GM23338 (cell line): ENCODE data around the gene TAPBP. TPM values are rescaled to one million over a fixed set of nuclear protein-coding genes. Genes with fewer than 3 reads are reported as not detected.

ENCODE experiments used
- ATAC-seq: fragments of 200-7000 bp; cut with Tn5 transposase; 3 replicates; pipeline ENCODE4 v1.9.1; 2020
- DNase-seq: peaks from one replicate; pipeline ENCODE4 v3.0.0-alpha.2; 2015; ENCODE audit warnings: low spot score
- H2AFZ ChIP-seq: fragments of 200-600 bp; sonication (generic); 2 replicates; pipeline ENCODE4 v1.8.0; 2016; ENCODE audit warnings: antibody characterized with exemption, mild to moderate bottlenecking, moderate library complexity
- H3F3A ChIP-seq: fragments of 200-600 bp; sonication (generic); replicated peaks from 2 replicates; pipeline ENCODE4 v1.8.0; 2017; ENCODE audit warnings: antibody characterized with exemption, mixed run types, low read depth
- H3K27ac ChIP-seq: fragments of 200-600 bp; sonication (generic); 2 replicates; pipeline ENCODE4 v1.6.1; 2016; ENCODE audit warnings: low read depth
- H3K27me3 ChIP-seq: fragments of 200-600 bp; sonication (generic); 2 replicates; pipeline ENCODE4 v1.8.0; 2016; ENCODE audit warnings: mild to moderate bottlenecking, mixed run types, moderate library complexity; ENCODE audit not compliant: insufficient read depth
- H3K36me3 ChIP-seq: fragments of 200-600 bp; sonication (generic); 2 replicates; pipeline ENCODE4 v1.8.0; 2016; ENCODE audit warnings: mild to moderate bottlenecking; ENCODE audit not compliant: insufficient read depth
- H3K4me1 ChIP-seq: fragments of 200-600 bp; sonication (generic); 2 replicates; pipeline ENCODE4 v1.8.0; 2016; ENCODE audit warnings: mild to moderate bottlenecking, moderate library complexity; ENCODE audit not compliant: insufficient read depth
- H3K4me2 ChIP-seq: fragments of 200-600 bp; sonication (generic); 2 replicates; pipeline ENCODE4 v1.7.1; 2017; ENCODE audit warnings: mixed run types
- H3K4me3 ChIP-seq: fragments of 200-600 bp; sonication (generic); 2 replicates; pipeline ENCODE4 v1.6.1; 2016; ENCODE audit warnings: mixed run types
- H3K79me2 ChIP-seq: fragments of 200-600 bp; sonication (generic); replicated peaks from 2 replicates; pipeline ENCODE4 v1.8.0; 2017; ENCODE audit warnings: mild to moderate bottlenecking; ENCODE audit not compliant: insufficient read depth
- H3K9me2 ChIP-seq: fragments of 200-600 bp; sonication (generic); 2 replicates; pipeline ENCODE4 v1.8.0; 2017; ENCODE audit not compliant: insufficient read depth
- H4K20me1 ChIP-seq: fragments of 200-600 bp; sonication (generic); replicated peaks from 2 replicates; pipeline ENCODE4 v1.8.0; 2017; ENCODE audit warnings: mild to moderate bottlenecking; ENCODE audit not compliant: insufficient read depth
- H3K27ac Mint-ChIP-seq: 2 replicates; pipeline ENCODE4 v1.8.0; 2020; ENCODE audit warnings: inconsistent platforms, mild to moderate bottlenecking, moderate library complexity, mixed read lengths
- H3K27me3 Mint-ChIP-seq: 3 replicates; pipeline ENCODE4 v1.8.0; 2022; ENCODE audit warnings: low read depth, mild to moderate bottlenecking, moderate library complexity, mixed read lengths, inconsistent platforms; ENCODE audit not compliant: insufficient read depth, poor library complexity
- H3K36me3 Mint-ChIP-seq: 3 replicates; pipeline ENCODE4 v1.8.0; 2021; ENCODE audit warnings: low read depth, mild to moderate bottlenecking, inconsistent platforms, moderate library complexity, mixed read lengths
- H3K4me1 Mint-ChIP-seq: 3 replicates; pipeline ENCODE4 v1.8.0; 2020; ENCODE audit warnings: mild to moderate bottlenecking, inconsistent platforms, mixed read lengths
- H3K4me3 Mint-ChIP-seq: 3 replicates; pipeline ENCODE4 v1.8.0; 2021; ENCODE audit warnings: moderate library complexity, mild to moderate bottlenecking, inconsistent platforms, mixed read lengths
- H3K9me3 Mint-ChIP-seq: 3 replicates; pipeline ENCODE4 v1.8.0; 2020; ENCODE audit warnings: moderate library complexity, mild to moderate bottlenecking, inconsistent platforms, mixed read lengths
- CTCF ChIP-seq, 2 experiments: fragments of 200-600 bp in 1 of 2; sonication (generic) in 1 of 2; conservative IDR thresholded peaks; 2 replicates each; pipeline versions ENCODE4 v1.5.1 to v1.6.1; 2016 to 2017; ENCODE audit warnings: antibody characterized with exemption in 2 of 2, low read depth in 2 of 2, mild to moderate bottlenecking in 2 of 2, moderate library complexity in 1 of 2
- EZH2 ChIP-seq: fragments of 200-600 bp; sonication (generic); IDR thresholded peaks from one replicate; pipeline ENCODE4 v1.8.0; 2017; ENCODE audit warnings: antibody characterized with exemption, mild to moderate bottlenecking, low read depth; ENCODE audit not compliant: unreplicated experiment
- EZH2phosphoT487 ChIP-seq: fragments of 200-600 bp; sonication (generic); IDR thresholded peaks from one replicate; pipeline ENCODE4 v1.8.1; 2018; ENCODE audit warnings: antibody characterized with exemption; ENCODE audit not compliant: unreplicated experiment
- JUNB ChIP-seq: IDR thresholded peaks from one replicate; pipeline ENCODE4 v1.6.1; 2016; ENCODE audit warnings: antibody characterized with exemption; ENCODE audit not compliant: unreplicated experiment
- NANOG ChIP-seq: IDR thresholded peaks from 2 replicates; pipeline ENCODE4 v1.6.1; 2016; ENCODE audit warnings: antibody characterized with exemption, borderline replicate concordance
- POLR2AphosphoS5 ChIP-seq: IDR thresholded peaks from 2 replicates; pipeline ENCODE4 v1.6.1; 2016; ENCODE audit warnings: antibody characterized with exemption, low read depth
- REST ChIP-seq: IDR thresholded peaks from one replicate; pipeline ENCODE4 v1.6.1; 2018; ENCODE audit warnings: antibody characterized with exemption; ENCODE audit not compliant: unreplicated experiment
- ZNF114 ChIP-seq: fragments of 250-450 bp; sonication (Bioruptor Pico); IDR thresholded peaks from 2 replicates; pipeline ENCODE4 v1.5.0; 2020; ENCODE audit warnings: mild to moderate bottlenecking, moderate library complexity
- ZNF331 ChIP-seq: fragments of 250-450 bp; sonication (Bioruptor Pico); IDR thresholded peaks from 2 replicates; pipeline ENCODE4 v1.5.0; 2020; ENCODE audit warnings: low read depth, mild to moderate bottlenecking, moderate library complexity
- polyA plus RNA-seq: library from polyadenylated mRNA; unstranded; fragments of >200 nt; fragmentation: Nextera tagmentation; extraction: Ambion mirVana; gene quantifications from 2 replicates; pipeline ENCODE4 v1.2.1, GENCODE V29; 2016
- total RNA-seq: library from RNA; depleted of rRNA; stranded (reverse); fragments of >200 nt; shearing (Covaris generic); gene quantifications from 2 replicates; pipeline ENCODE4 v1.2.3, GENCODE V29; 2014
- TF ChIP-seq, protein P1 (sequence below): IDR thresholded peaks from 2 replicates; pipeline ENCODE4 v1.6.1; 2016; ENCODE audit warnings: antibody characterized with exemption

Gene TAPBP
- total and polyA plus RNA-seq, 2 experiments from 2014 or later, result 19.9 to 37.5 TPM

- H4K20me1 ChIP-seq, result no peaks in the 10 kb centered on the region
- no peak overlapping the region for H3K27ac ChIP-seq
- H3K4me3 ChIP-seq, result no peak overlapping the region
- no peaks in the 10 kb centered on the region for H3K27me3 ChIP-seq
- no peak overlapping the region for H3K4me2 ChIP-seq
- H3K4me1 Mint-ChIP-seq, result no peaks in the 10 kb centered on the region
- H3K9me2 ChIP-seq, result no peaks in the 10 kb centered on the region; the same call in 1 of the 2 replicates
- H3K27me3 Mint-ChIP-seq, result peaks cover 5% of the 10 kb centered on the region
- no peaks in the 10 kb centered on the region for H3K4me1 ChIP-seq
- H3K4me3 Mint-ChIP-seq, result no peak overlapping the region
- DNase-seq (no peak), ATAC-seq (no peak)
- no peak overlapping the region for H2AFZ ChIP-seq
- no peak overlapping the region for H3K27ac Mint-ChIP-seq
- no peaks in the 10 kb centered on the region for H3K36me3 Mint-ChIP-seq
- H3K36me3 ChIP-seq, result no peaks in the 10 kb centered on the region
- no peak for TF ChIP-seq EZH2phosphoT487
- TF ChIP-seq POLR2AphosphoS5, result no peak
- TF ChIP-seq REST, result no peak
- no peak for TF ChIP-seq ZNF331
- TF ChIP-seq, protein P1, sequence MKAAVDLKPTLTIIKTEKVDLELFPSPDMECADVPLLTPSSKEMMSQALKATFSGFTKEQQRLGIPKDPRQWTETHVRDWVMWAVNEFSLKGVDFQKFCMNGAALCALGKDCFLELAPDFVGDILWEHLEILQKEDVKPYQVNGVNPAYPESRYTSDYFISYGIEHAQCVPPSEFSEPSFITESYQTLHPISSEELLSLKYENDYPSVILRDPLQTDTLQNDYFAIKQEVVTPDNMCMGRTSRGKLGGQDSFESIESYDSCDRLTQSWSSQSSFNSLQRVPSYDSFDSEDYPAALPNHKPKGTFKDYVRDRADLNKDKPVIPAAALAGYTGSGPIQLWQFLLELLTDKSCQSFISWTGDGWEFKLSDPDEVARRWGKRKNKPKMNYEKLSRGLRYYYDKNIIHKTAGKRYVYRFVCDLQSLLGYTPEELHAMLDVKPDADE, result no peak
- TF ChIP-seq ZNF114, result no peak
- no peak for TF ChIP-seq NANOG
- no peak for TF ChIP-seq JUNB
- no peak for TF ChIP-seq EZH2
- no peak for TF ChIP-seq CTCF (conservative IDR thresholded peaks at IDR 0.05; ENCODE audit: low read depth in 2 of 2)
- no peaks in the 10 kb centered on the region for H3K79me2 ChIP-seq
- no peaks in the 10 kb centered on the region for H3F3A ChIP-seq
- no peaks in the 10 kb centered on the region; the same call in 2 of the 3 replicates for H3K9me3 Mint-ChIP-seq
Observed at GRCh38 chr6:33336495-33336894, 22.6 kb upstream of the TAPBP start.

GRCh38 chr6:33335916-33336315, 22.0 kb upstream of the TAPBP start:
- Histone ChIP-seq H3K79me2 (no peaks in the 10 kb centered on the region), H3F3A (no peaks in the 10 kb centered on the region), H3K4me1 (no peaks in the 10 kb centered on the region), H3K4me3 (no peak overlapping the region), H3K9me2 (no peaks in the 10 kb centered on the region; the same call in 1 of the 2 replicates), H3K27me3 (no peaks in the 10 kb centered on the region), H3K4me2 (no peak overlapping the region), H3K27ac (no peak overlapping the region), H2AFZ (peak overlapping the region; percentile 18; the same call in 1 of the 2 replicates), H4K20me1 (no peaks in the 10 kb centered on the region), H3K36me3 (no peaks in the 10 kb centered on the region)
- Mint-ChIP-seq H3K4me1 (no peaks in the 10 kb centered on the region), H3K36me3 (no peaks in the 10 kb centered on the region), H3K27ac (no peak overlapping the region), H3K9me3 (no peaks in the 10 kb centered on the region; the same call in 2 of the 3 replicates), H3K27me3 (peaks cover 5% of the 10 kb centered on the region), H3K4me3 (no peak overlapping the region)
- DNase-seq (no peak), ATAC-seq (no peak)
- TF ChIP-seq, protein P1, result no peak
